Measurements from ENCODE around the gene USP32. TPM values are rescaled to one million over a fixed set of nuclear protein-coding genes. Genes with fewer than 3 reads are reported as not detected.

USP32 gene
- total and polyA plus RNA-seq, 2 of the 8 experiments (the other 6 are each of a cell fraction or from before 2014, with no cell fraction given), result 29.6 to 112 TPM

- DNase-seq (ENCODE audit: low read depth in 1 of 2, low spot score in 2 of 2) (no peak), FAIRE-seq (no peak)
- no peaks in the 10 kb centered on the region for H3K4me1 ChIP-seq (replicated peaks in 1 of 4; ENCODE audit: control insufficient read depth in 3 of 4, insufficient read depth in 4 of 4, low read length in 3 of 4)
- no peak overlapping the region for H2BK5ac ChIP-seq (ENCODE audit: low read depth, low read length)
- H3K9me3 ChIP-seq (ENCODE audit: insufficient read depth in 2 of 2, low read depth in 1 of 2, low read length in 1 of 2), result no peaks in the 10 kb centered on the region
- no peak overlapping the region for H2BK120ac ChIP-seq (replicated peaks; ENCODE audit: low read depth, low read length)
- no peak overlapping the region for H4K8ac ChIP-seq (ENCODE audit: extremely low read depth, insufficient read depth, low read length)
- ChIA-PET POLR2A (ENCODE audit: partially characterized antibody) (interaction anchor here (0.6 kb wide), 1 partner anchor 70 kb away, joined by 3 read pairs; no protein-coding TSS in a partner anchor), CTCF (ENCODE audit: partially characterized antibody) (interaction anchor here (0.5 to 2.4 kb wide), 9 partner anchors 9 to 100 kb away, joined by 3 to 9 read pairs (median 3); no protein-coding TSS in a partner anchor)
- no peak overlapping the region for H2AK5ac ChIP-seq (ENCODE audit: low read depth, low read length)
- peaks cover 5 to 9% of the 10 kb centered on the region in 2 experiments for H4K20me1 ChIP-seq (replicated peaks in 1 of 2; ENCODE audit: control insufficient read depth in 1 of 2, insufficient read depth in 2 of 2, low read length in 2 of 2)
- no peak overlapping the region for H4K5ac ChIP-seq (ENCODE audit: insufficient read length, low read depth, low read length)
- H3K18ac ChIP-seq (ENCODE audit: extremely low read depth, low read length), result no peak overlapping the region
- H3K27ac ChIP-seq (ENCODE audit: low read depth, low read length), result no peak overlapping the region
- TF ChIP-seq KDM5A (IDR thresholded peaks at IDR 0.05; ENCODE audit: low read length), result no peak
- no peak for TF ChIP-seq TAF1 (IDR thresholded peaks at IDR 0.05; ENCODE audit: low read depth, low read length)
- TF ChIP-seq SRF (IDR thresholded peaks at IDR 0.05; ENCODE audit: low read depth, low read length), result no peak
- peak in 2 of 3 experiments; percentile 22 to 48; a peak in 2 of 4 replicates for TF ChIP-seq CTCF (IDR thresholded peaks at IDR 0.05; ENCODE audit: control extremely low read depth in 1 of 3, insufficient read depth in 1 of 3, low read depth in 1 of 3, low read length in 3 of 3)
- TF ChIP-seq KDM1A (IDR thresholded peaks at IDR 0.05; ENCODE audit: borderline replicate concordance, low read length), result peak; percentile 83; the same call in 1 of the 2 replicates
- TF ChIP-seq HDAC2 (IDR thresholded peaks at IDR 0.05; ENCODE audit: borderline replicate concordance in 1 of 2, low read depth in 2 of 2, low read length in 2 of 2), result no peak
- WGBS, 2 experiments (ENCODE audit: extremely low coverage in 1 of 2, insufficient coverage in 1 of 2, insufficient read length in 1 of 2, insufficient replicate concordance in 2 of 2, low coverage in 1 of 2, low lambda C conversion rate in 2 of 2, missing lambda C conversion rate in 1 of 2), result 91% methylated on average over 2 of the region's 2 CpGs; no CpG with 5 or more reads in 1 of the 2 experiments
- peaks cover 5% of the 10 kb centered on the region; the same call in 1 of the 2 replicates for H3K79me1 ChIP-seq (ENCODE audit: low read depth, low read length)
- H3K23ac ChIP-seq (ENCODE audit: insufficient read length), result no peak overlapping the region
- H3K36me3 ChIP-seq (ENCODE audit: control insufficient read depth in 2 of 4, insufficient read depth in 4 of 4, low read length in 3 of 4), result no peaks in the 10 kb centered on the region
- H3K9ac ChIP-seq (replicated peaks in 1 of 4; ENCODE audit: extremely low read depth in 1 of 4, low read depth in 3 of 4, low read length in 3 of 4), result no peak overlapping the region
- H2AFZ ChIP-seq (ENCODE audit: low read length), result no peak overlapping the region
- no peak overlapping the region for H3K4me3 ChIP-seq (ENCODE audit: extremely low read depth in 1 of 4, insufficient read depth in 2 of 4, low read depth in 3 of 4, low read length in 4 of 4)
- H3K23me2 ChIP-seq (ENCODE audit: low read depth, low read length), result no peaks in the 10 kb centered on the region
- no peak overlapping the region for H2BK15ac ChIP-seq (ENCODE audit: low read length)
- no peak overlapping the region for H3K56ac ChIP-seq (replicated peaks; ENCODE audit: insufficient read length, low read depth, low read length)
- peaks cover under 1 to 97% of the 10 kb centered on the region in 2 experiments; a peak in 3 of 4 replicates for H3K79me2 ChIP-seq (ENCODE audit: control insufficient read depth in 1 of 2, insufficient read depth in 2 of 2, low read length in 2 of 2)
- H2BK20ac ChIP-seq (ENCODE audit: low read length), result no peak overlapping the region
- no peak overlapping the region for H3K4me2 ChIP-seq (ENCODE audit: insufficient read depth in 1 of 2, low read depth in 2 of 2, low read length in 2 of 2)
- no peak overlapping the region for H3K14ac ChIP-seq (ENCODE audit: insufficient read length)
- H2BK12ac ChIP-seq (ENCODE audit: low read depth, low read length), result no peak overlapping the region
- H3K4ac ChIP-seq (replicated peaks; ENCODE audit: insufficient read length, low read depth, low read length), result no peak overlapping the region
- no peaks in the 10 kb centered on the region for H3K27me3 ChIP-seq (replicated peaks in 1 of 4; ENCODE audit: control insufficient read depth in 3 of 4, extremely low read depth in 1 of 4, insufficient read depth in 3 of 4, low read length in 3 of 4)
- no peak overlapping the region for H4K91ac ChIP-seq (replicated peaks; ENCODE audit: insufficient read length, low read length)
These were observed 76.3 kb downstream of the USP32 start for GRCh38 chr17:60315650-60316049.
